HG03175 (cell line): ENCODE results near the gene GUSB.

Experiments
- ATAC-seq: cut with Tn5 transposase; IDR thresholded peaks from one replicate; pipeline ENCODE4 v1.9.1; 2021; ENCODE audit warnings: mild to moderate bottlenecking, moderate library complexity; ENCODE audit not compliant: unreplicated experiment

Gene GUSB

GRCh38 chr7:65938336-65938895, 43.6 kb downstream of the GUSB start:
- ATAC-seq = no peak

- ATAC-seq = no peak
These were observed 44.7 kb downstream of the GUSB start for GRCh38 chr7:65937296-65937695.

DNA sequence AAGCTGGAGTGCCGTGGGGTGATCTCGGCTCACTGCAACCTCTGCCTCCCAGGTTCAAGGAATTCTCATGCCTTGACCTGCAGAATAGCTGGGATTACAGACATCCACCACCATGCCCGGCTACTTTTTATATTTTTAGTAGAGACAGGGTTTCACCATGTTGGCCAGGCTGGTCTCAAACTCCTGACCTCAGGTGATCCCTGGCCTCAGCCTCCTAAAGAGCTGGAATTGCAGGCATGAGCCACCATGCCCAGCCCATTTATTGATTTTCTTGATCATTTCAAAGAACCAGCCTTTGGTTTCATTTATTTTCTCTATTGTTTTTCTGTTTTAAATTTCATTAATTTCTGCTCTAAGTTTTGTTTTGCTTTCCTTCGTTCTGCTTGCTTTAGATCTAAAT, 50.3 kb downstream of the GUSB start:
- ATAC-seq = no peak

DNA sequence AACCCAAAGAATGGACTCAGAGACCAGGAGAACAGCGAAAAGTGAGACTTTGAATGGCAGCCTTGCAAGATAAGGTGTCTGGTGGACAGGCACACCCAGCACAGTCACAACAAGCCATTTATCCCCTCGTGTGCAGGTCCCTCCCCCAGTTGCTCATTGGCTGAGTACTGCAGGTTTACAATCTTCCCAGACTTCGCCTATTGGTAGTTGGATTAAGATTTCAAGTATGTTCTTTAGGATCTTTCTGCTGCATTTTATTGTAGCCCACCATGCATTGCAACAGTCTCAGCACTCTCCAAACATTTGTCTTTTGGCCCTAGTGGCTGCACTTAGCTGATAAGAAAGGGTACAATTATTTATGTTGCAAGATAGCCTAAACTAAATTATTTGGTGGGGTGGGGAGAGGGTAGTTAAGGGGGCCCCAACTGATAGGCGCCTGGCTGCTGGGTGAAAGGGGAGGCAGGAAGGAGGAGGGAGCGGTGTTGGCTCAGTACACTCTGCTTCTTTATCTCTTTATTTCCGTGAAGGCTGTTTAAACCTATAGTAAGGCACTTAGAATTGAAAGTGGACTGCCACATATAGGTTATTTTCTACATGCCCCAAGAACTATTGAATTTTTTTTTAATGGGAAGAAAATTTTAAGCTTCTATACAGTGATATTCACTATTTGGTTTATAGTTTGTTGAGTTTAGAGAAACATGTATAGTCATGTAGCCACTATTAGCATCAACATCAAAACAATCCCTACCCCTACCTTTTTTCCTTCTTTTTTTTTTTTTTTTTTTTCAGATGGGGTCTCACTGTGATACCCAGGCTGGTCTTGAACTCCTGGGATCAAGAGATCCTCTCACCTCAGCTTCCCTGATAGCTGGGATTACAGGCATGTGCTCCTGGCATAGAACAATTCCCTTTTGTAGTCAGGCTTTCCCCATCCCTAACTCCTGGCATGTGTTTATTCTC, 54.2 kb downstream of the GUSB start:
- no peak for ATAC-seq

DNA sequence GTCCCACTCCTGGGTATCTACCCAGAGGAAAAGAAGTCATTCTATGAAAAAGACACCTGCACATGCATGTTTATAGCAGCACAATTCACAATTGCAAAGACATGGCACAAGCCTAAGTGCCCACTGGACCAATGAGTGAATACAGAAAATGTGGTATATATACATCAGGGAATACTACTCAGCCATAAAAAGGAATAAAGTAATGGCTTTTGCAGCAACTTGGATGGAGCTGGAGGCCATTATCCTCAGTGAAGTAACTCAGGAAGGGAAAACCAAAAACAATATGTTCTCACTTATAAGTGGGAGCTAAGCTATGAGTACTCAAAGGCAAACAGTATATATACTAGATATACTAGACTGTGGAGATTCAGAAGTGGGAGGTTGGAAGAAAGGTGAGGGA, 55.4 kb downstream of the GUSB start:
- no peak for ATAC-seq

DNA sequence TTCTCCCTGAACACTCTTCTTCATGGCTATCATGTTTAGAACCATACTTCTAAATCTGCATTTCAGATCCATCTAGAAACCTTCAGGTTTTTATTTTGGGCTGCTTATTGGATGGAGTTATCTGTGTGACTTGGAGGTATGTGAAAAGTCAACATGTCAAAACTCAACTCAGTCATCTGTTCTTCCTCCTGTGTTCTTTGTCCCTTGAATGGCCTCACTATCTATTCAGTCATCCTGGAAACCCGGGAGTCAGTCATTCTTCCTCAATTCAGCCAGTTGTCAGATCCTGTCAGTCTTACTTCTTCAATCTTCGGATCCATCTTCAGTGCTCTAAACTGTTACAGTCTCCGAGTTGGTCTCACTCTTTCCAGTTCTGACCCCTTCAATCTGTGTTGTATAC, 57.0 kb downstream of the GUSB start:
- ATAC-seq = no peak

GRCh38 chr7:65924193-65924592, 57.8 kb downstream of the GUSB start:
- ATAC-seq = no peak

GRCh38 chr7:65923316-65923715, 58.7 kb downstream of the GUSB start:
- no peak for ATAC-seq

GRCh38 chr7:65915921-65916657, 65.9 kb downstream of the GUSB start:
- ATAC-seq = no peak

DNA sequence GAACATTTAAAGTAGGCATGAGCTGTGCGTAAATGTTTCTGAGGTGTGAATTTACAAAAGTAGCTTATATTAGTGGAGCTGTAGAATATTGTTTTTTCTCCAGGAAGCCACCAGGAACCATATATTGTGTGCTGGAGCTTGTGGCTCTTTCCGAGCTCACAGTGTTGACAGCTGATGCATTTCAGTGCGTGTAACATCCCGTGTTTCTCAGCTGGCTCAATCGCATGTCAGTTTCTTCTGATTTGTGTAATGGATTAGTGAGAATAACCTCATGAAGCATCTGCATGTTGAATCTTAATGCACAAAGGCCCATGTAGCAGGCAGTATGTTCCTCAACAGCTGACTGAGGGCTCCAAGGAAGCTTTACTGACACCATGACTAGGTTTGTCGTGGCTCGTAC, 69.8 kb downstream of the GUSB start:
- no peak for ATAC-seq
